GM23338 (cell line): Measurements from ENCODE around the gene SPECC1. TPM values are rescaled to one million over a fixed set of nuclear protein-coding genes. Genes with fewer than 3 reads are reported as not detected.

Experiments used
- ATAC-seq: fragments of 200-7000 bp; cut with Tn5 transposase; 3 replicates; pipeline ENCODE4 v1.9.1; 2020
- DNase-seq: peaks from one replicate; pipeline ENCODE4 v3.0.0-alpha.2; 2015; ENCODE audit warnings: low spot score
- H2AFZ ChIP-seq: fragments of 200-600 bp; sonication (generic); 2 replicates; pipeline ENCODE4 v1.8.0; 2016; ENCODE audit warnings: antibody characterized with exemption, mild to moderate bottlenecking, moderate library complexity
- H3F3A ChIP-seq: fragments of 200-600 bp; sonication (generic); replicated peaks from 2 replicates; pipeline ENCODE4 v1.8.0; 2017; ENCODE audit warnings: antibody characterized with exemption, mixed run types, low read depth
- H3K27ac ChIP-seq: fragments of 200-600 bp; sonication (generic); 2 replicates; pipeline ENCODE4 v1.6.1; 2016; ENCODE audit warnings: low read depth
- H3K27me3 ChIP-seq: fragments of 200-600 bp; sonication (generic); 2 replicates; pipeline ENCODE4 v1.8.0; 2016; ENCODE audit warnings: mild to moderate bottlenecking, mixed run types, moderate library complexity; ENCODE audit not compliant: insufficient read depth
- H3K36me3 ChIP-seq: fragments of 200-600 bp; sonication (generic); 2 replicates; pipeline ENCODE4 v1.8.0; 2016; ENCODE audit warnings: mild to moderate bottlenecking; ENCODE audit not compliant: insufficient read depth
- H3K4me1 ChIP-seq: fragments of 200-600 bp; sonication (generic); 2 replicates; pipeline ENCODE4 v1.8.0; 2016; ENCODE audit warnings: mild to moderate bottlenecking, moderate library complexity; ENCODE audit not compliant: insufficient read depth
- H3K4me2 ChIP-seq: fragments of 200-600 bp; sonication (generic); 2 replicates; pipeline ENCODE4 v1.7.1; 2017; ENCODE audit warnings: mixed run types
- H3K4me3 ChIP-seq: fragments of 200-600 bp; sonication (generic); 2 replicates; pipeline ENCODE4 v1.6.1; 2016; ENCODE audit warnings: mixed run types
- H3K79me2 ChIP-seq: fragments of 200-600 bp; sonication (generic); replicated peaks from 2 replicates; pipeline ENCODE4 v1.8.0; 2017; ENCODE audit warnings: mild to moderate bottlenecking; ENCODE audit not compliant: insufficient read depth
- H3K9me2 ChIP-seq: fragments of 200-600 bp; sonication (generic); 2 replicates; pipeline ENCODE4 v1.8.0; 2017; ENCODE audit not compliant: insufficient read depth
- H4K20me1 ChIP-seq: fragments of 200-600 bp; sonication (generic); replicated peaks from 2 replicates; pipeline ENCODE4 v1.8.0; 2017; ENCODE audit warnings: mild to moderate bottlenecking; ENCODE audit not compliant: insufficient read depth
- H3K27ac Mint-ChIP-seq: 2 replicates; pipeline ENCODE4 v1.8.0; 2020; ENCODE audit warnings: inconsistent platforms, mild to moderate bottlenecking, moderate library complexity, mixed read lengths
- H3K27me3 Mint-ChIP-seq: 3 replicates; pipeline ENCODE4 v1.8.0; 2022; ENCODE audit warnings: low read depth, mild to moderate bottlenecking, moderate library complexity, mixed read lengths, inconsistent platforms; ENCODE audit not compliant: insufficient read depth, poor library complexity
- H3K36me3 Mint-ChIP-seq: 3 replicates; pipeline ENCODE4 v1.8.0; 2021; ENCODE audit warnings: low read depth, mild to moderate bottlenecking, inconsistent platforms, moderate library complexity, mixed read lengths
- H3K4me1 Mint-ChIP-seq: 3 replicates; pipeline ENCODE4 v1.8.0; 2020; ENCODE audit warnings: mild to moderate bottlenecking, inconsistent platforms, mixed read lengths
- H3K4me3 Mint-ChIP-seq: 3 replicates; pipeline ENCODE4 v1.8.0; 2021; ENCODE audit warnings: moderate library complexity, mild to moderate bottlenecking, inconsistent platforms, mixed read lengths
- H3K9me3 Mint-ChIP-seq: 3 replicates; pipeline ENCODE4 v1.8.0; 2020; ENCODE audit warnings: moderate library complexity, mild to moderate bottlenecking, inconsistent platforms, mixed read lengths
- CREB1 ChIP-seq: fragments of 250-450 bp; sonication (Bioruptor Pico); IDR thresholded peaks from 2 replicates; pipeline ENCODE4 v1.5.0; 2020; ENCODE audit warnings: low read depth, mild to moderate bottlenecking, moderate library complexity
- EZH2 ChIP-seq: fragments of 200-600 bp; sonication (generic); IDR thresholded peaks from one replicate; pipeline ENCODE4 v1.8.0; 2017; ENCODE audit warnings: antibody characterized with exemption, mild to moderate bottlenecking, low read depth; ENCODE audit not compliant: unreplicated experiment
- EZH2phosphoT487 ChIP-seq: fragments of 200-600 bp; sonication (generic); IDR thresholded peaks from one replicate; pipeline ENCODE4 v1.8.1; 2018; ENCODE audit warnings: antibody characterized with exemption; ENCODE audit not compliant: unreplicated experiment
- JUNB ChIP-seq: IDR thresholded peaks from one replicate; pipeline ENCODE4 v1.6.1; 2016; ENCODE audit warnings: antibody characterized with exemption; ENCODE audit not compliant: unreplicated experiment
- NANOG ChIP-seq: IDR thresholded peaks from 2 replicates; pipeline ENCODE4 v1.6.1; 2016; ENCODE audit warnings: antibody characterized with exemption, borderline replicate concordance
- ZNF331 ChIP-seq: fragments of 250-450 bp; sonication (Bioruptor Pico); IDR thresholded peaks from 2 replicates; pipeline ENCODE4 v1.5.0; 2020; ENCODE audit warnings: low read depth, mild to moderate bottlenecking, moderate library complexity
- polyA plus RNA-seq: library from polyadenylated mRNA; unstranded; fragments of >200 nt; fragmentation: Nextera tagmentation; extraction: Ambion mirVana; gene quantifications from 2 replicates; pipeline ENCODE4 v1.2.1, GENCODE V29; 2016
- total RNA-seq: library from RNA; depleted of rRNA; stranded (reverse); fragments of >200 nt; shearing (Covaris generic); gene quantifications from 2 replicates; pipeline ENCODE4 v1.2.3, GENCODE V29; 2014
- TF ChIP-seq, protein P1 (sequence below): IDR thresholded peaks from one replicate; pipeline ENCODE4 v1.6.1; 2018; ENCODE audit warnings: antibody characterized with exemption; ENCODE audit not compliant: unreplicated experiment
- TF ChIP-seq, protein P2 (sequence below): fragments of 250-450 bp; sonication (Bioruptor Pico); IDR thresholded peaks from 2 replicates; pipeline ENCODE4 v1.5.0; 2020; ENCODE audit warnings: mild to moderate bottlenecking, moderate library complexity
- TF ChIP-seq, protein P3 (sequence below): IDR thresholded peaks from 2 replicates; pipeline ENCODE4 v1.6.1; 2016; ENCODE audit warnings: antibody characterized with exemption

Gene SPECC1
- total and polyA plus RNA-seq, 2 experiments from 2014 or later: 42.6 to 101 TPM

DNA sequence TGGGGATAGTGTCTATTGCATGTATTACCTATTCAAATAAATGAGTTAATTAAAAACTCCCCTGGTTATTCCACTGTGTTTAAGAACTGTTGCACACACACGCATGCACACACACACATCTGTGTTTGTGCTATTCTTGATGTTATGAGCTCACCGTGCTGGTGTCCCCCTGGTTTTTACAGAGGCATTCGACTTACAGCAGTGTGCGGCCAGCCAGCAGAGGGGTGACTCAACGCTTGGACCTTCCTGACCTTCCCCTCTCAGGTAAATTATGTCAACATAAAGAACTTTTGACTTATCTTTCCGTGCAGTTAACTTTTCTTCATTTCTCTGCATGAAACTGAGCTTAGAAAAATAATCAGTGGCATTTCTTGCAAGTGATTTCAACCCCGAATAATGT, 244.2 kb downstream of the SPECC1 start (continued):
- TF ChIP-seq, protein P1, sequence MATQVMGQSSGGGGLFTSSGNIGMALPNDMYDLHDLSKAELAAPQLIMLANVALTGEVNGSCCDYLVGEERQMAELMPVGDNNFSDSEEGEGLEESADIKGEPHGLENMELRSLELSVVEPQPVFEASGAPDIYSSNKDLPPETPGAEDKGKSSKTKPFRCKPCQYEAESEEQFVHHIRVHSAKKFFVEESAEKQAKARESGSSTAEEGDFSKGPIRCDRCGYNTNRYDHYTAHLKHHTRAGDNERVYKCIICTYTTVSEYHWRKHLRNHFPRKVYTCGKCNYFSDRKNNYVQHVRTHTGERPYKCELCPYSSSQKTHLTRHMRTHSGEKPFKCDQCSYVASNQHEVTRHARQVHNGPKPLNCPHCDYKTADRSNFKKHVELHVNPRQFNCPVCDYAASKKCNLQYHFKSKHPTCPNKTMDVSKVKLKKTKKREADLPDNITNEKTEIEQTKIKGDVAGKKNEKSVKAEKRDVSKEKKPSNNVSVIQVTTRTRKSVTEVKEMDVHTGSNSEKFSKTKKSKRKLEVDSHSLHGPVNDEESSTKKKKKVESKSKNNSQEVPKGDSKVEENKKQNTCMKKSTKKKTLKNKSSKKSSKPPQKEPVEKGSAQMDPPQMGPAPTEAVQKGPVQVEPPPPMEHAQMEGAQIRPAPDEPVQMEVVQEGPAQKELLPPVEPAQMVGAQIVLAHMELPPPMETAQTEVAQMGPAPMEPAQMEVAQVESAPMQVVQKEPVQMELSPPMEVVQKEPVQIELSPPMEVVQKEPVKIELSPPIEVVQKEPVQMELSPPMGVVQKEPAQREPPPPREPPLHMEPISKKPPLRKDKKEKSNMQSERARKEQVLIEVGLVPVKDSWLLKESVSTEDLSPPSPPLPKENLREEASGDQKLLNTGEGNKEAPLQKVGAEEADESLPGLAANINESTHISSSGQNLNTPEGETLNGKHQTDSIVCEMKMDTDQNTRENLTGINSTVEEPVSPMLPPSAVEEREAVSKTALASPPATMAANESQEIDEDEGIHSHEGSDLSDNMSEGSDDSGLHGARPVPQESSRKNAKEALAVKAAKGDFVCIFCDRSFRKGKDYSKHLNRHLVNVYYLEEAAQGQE: no peak
- no peak for TF ChIP-seq ZNF331 (CRISPR knock-in tag)
- TF ChIP-seq, protein P2, sequence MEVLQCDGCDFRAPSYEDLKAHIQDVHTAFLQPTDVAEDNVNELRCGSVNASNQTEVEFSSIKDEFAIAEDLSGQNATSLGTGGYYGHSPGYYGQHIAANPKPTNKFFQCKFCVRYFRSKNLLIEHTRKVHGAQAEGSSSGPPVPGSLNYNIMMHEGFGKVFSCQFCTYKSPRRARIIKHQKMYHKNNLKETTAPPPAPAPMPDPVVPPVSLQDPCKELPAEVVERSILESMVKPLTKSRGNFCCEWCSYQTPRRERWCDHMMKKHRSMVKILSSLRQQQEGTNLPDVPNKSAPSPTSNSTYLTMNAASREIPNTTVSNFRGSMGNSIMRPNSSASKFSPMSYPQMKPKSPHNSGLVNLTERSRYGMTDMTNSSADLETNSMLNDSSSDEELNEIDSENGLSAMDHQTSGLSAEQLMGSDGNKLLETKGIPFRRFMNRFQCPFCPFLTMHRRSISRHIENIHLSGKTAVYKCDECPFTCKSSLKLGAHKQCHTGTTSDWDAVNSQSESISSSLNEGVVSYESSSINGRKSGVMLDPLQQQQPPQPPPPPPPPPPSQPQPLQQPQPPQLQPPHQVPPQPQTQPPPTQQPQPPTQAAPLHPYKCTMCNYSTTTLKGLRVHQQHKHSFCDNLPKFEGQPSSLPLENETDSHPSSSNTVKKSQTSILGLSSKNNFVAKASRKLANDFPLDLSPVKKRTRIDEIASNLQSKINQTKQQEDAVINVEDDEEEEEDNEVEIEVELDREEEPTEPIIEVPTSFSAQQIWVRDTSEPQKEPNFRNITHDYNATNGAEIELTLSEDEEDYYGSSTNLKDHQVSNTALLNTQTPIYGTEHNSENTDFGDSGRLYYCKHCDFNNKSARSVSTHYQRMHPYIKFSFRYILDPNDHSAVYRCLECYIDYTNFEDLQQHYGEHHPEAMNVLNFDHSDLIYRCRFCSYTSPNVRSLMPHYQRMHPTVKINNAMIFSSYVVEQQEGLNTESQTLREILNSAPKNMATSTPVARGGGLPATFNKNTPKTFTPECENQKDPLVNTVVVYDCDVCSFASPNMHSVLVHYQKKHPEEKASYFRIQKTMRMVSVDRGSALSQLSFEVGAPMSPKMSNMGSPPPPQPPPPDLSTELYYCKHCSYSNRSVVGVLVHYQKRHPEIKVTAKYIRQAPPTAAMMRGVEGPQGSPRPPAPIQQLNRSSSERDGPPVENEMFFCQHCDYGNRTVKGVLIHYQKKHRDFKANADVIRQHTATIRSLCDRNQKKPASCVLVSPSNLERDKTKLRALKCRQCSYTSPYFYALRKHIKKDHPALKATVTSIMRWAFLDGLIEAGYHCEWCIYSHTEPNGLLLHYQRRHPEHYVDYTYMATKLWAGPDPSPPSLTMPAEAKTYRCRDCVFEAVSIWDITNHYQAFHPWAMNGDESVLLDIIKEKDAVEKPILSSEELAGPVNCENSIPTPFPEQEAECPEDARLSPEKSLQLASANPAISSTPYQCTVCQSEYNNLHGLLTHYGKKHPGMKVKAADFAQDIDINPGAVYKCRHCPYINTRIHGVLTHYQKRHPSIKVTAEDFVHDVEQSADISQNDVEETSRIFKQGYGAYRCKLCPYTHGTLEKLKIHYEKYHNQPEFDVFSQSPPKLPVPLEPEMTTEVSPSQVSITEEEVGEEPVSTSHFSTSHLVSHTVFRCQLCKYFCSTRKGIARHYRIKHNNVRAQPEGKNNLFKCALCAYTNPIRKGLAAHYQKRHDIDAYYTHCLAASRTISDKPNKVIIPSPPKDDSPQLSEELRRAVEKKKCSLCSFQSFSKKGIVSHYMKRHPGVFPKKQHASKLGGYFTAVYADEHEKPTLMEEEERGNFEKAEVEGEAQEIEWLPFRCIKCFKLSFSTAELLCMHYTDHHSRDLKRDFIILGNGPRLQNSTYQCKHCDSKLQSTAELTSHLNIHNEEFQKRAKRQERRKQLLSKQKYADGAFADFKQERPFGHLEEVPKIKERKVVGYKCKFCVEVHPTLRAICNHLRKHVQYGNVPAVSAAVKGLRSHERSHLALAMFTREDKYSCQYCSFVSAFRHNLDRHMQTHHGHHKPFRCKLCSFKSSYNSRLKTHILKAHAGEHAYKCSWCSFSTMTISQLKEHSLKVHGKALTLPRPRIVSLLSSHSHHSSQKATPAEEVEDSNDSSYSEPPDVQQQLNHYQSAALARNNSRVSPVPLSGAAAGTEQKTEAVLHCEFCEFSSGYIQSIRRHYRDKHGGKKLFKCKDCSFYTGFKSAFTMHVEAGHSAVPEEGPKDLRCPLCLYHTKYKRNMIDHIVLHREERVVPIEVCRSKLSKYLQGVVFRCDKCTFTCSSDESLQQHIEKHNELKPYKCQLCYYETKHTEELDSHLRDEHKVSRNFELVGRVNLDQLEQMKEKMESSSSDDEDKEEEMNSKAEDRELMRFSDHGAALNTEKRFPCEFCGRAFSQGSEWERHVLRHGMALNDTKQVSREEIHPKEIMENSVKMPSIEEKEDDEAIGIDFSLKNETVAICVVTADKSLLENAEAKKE (CRISPR knock-in tag): no peak
- no peak for TF ChIP-seq EZH2phosphoT487

DNA sequence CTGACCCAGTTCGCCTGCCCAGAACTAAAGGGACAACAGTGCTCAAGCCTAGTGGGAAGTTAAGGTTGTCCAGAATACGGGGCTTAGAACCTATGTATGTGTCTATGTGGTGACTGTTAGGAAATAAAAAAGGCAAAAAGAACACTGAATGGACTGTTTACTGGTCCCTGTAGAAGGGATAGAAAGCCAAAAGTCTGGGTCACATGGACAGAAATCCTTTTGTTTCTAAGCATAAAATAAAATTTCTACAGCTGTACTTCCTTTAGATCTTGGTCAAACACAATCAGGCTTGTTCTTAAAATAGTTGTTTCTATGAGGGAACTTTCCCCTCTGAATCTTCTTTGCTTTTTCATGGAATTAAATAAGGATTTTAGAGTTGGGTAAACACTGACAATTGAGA, 245.4 kb downstream of the SPECC1 start:
- Mint-ChIP-seq H3K27me3 (peaks cover 2% of the 10 kb centered on the region), H3K36me3 (peaks cover 55% of the 10 kb centered on the region), H3K4me3 (no peak overlapping the region), H3K27ac (no peak overlapping the region), H3K4me1 (no peaks in the 10 kb centered on the region), H3K9me3 (no peaks in the 10 kb centered on the region)
- Histone ChIP-seq H3K27me3 (no peaks in the 10 kb centered on the region), H4K20me1 (peaks cover 2% of the 10 kb centered on the region), H3K9me2 (0 out of 2 replicates have a peak, but pooled peaks cover 3% of the 10 kb centered on the region), H3K4me2 (no peak overlapping the region), H3F3A (no peaks in the 10 kb centered on the region), H3K36me3 (peaks cover 13% of the 10 kb centered on the region), H3K4me1 (no peaks in the 10 kb centered on the region), H3K27ac (no peak overlapping the region), H2AFZ (no peak overlapping the region), H3K4me3 (no peak overlapping the region), H3K79me2 (no peaks in the 10 kb centered on the region)
- no peak for ATAC-seq
- no peak for DNase-seq
- TF ChIP-seq CREB1 (no peak), EZH2 (no peak), JUNB (no peak), NANOG (no peak), ZNF331 (CRISPR knock-in tag) (no peak)
- TF ChIP-seq, protein P3, sequence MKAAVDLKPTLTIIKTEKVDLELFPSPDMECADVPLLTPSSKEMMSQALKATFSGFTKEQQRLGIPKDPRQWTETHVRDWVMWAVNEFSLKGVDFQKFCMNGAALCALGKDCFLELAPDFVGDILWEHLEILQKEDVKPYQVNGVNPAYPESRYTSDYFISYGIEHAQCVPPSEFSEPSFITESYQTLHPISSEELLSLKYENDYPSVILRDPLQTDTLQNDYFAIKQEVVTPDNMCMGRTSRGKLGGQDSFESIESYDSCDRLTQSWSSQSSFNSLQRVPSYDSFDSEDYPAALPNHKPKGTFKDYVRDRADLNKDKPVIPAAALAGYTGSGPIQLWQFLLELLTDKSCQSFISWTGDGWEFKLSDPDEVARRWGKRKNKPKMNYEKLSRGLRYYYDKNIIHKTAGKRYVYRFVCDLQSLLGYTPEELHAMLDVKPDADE: no peak
